GM12878 (cell line): ENCODE data around the gene XNDC1N. TPM values are rescaled to one million over a fixed set of nuclear protein-coding genes. Genes with fewer than 3 reads are reported as not detected.
"Not testable (repeated sequence)": the region's sequence is repeated elsewhere in the genome, so short reads cannot be mapped to it uniquely, and the experiment has no call there.

ENCODE experiments used
- ATAC-seq: fragments of 200-7000 bp; cut with Tn5 transposase; 3 replicates; pipeline ENCODE4 v1.9.1; 2020; ENCODE audit warnings: mild to moderate bottlenecking, moderate library complexity
- BruUV-seq: library from RNA; stranded (reverse); fragments of 400-500 nt; replicated peaks from 2 replicates; lab custom pipeline; 2021; lab: Mats Ljungman, UMichigan
- CTCF ChIA-PET: fragments of 300-600 bp; sonication (Branson Sonifier 250); formaldehyde crosslinking; extraction: SDS; loops from one replicate; lab custom pipeline; 2021; ENCODE audit warnings: inconsistent platforms; lab: Yijun Ruan, JAX
- POLR2A ChIA-PET: fragments of 350-600 bp; formaldehyde crosslinking; extraction: SDS; loops from one replicate; lab custom pipeline; 2021; ENCODE audit warnings: inconsistent platforms; lab: Charles Lee
- RAD21 ChIA-PET: fragments of 300-600 bp; sonication (Branson Sonifier 250); formaldehyde crosslinking; loops from one replicate; lab custom pipeline; 2023; ENCODE audit warnings: antibody characterized with exemption; ENCODE audit not compliant: unreplicated experiment; lab: Charles Lee
- SMC1A ChIA-PET: fragments of 300-600 bp; sonication (Branson Sonifier 250); formaldehyde crosslinking; loops from one replicate; lab custom pipeline; 2023; ENCODE audit not compliant: unreplicated experiment, uncharacterized antibody; lab: Charles Lee
- DNase-seq: peaks from one replicate; pipeline ENCODE4 v3.0.0-alpha.2; 2011; ENCODE audit warnings: low read depth, low spot score
- FAIRE-seq: peaks from 3 replicates; lab custom pipeline; 2011; peaks lifted over from hg19 to GRCh38; lab: Jason Lieb, UNC
- H2AFZ ChIP-seq: 2 replicates; pipeline ENCODE4 v1.6.0; 2011; ENCODE audit warnings: low read depth, low read length, control low read depth; ENCODE audit not compliant: control insufficient read depth
- H3K27ac ChIP-seq: 2 replicates; pipeline ENCODE4 v1.5.1; 2011; ENCODE audit warnings: control low read depth; ENCODE audit not compliant: control insufficient read depth, insufficient read depth
- H3K27me3 ChIP-seq, 2 experiments: replicated peaks in 1 of 2; 2 replicates each; pipeline versions ENCODE4 v1.6.0 to v1.6.1; 2011; ENCODE audit warnings: low read length in 1 of 2; ENCODE audit not compliant: control insufficient read depth in 2 of 2, insufficient read depth in 2 of 2
- H3K36me3 ChIP-seq, 2 experiments: 2 replicates each; pipeline ENCODE4 v1.5.1; 2011; ENCODE audit warnings: low read length in 1 of 2; ENCODE audit not compliant: control insufficient read depth in 2 of 2, insufficient read depth in 2 of 2
- H3K4me1 ChIP-seq: 2 replicates; pipeline ENCODE4 v1.6.1; 2011; ENCODE audit warnings: mild to moderate bottlenecking, low read length, moderate library complexity, mixed read lengths; ENCODE audit not compliant: control insufficient read depth, insufficient read depth
- H3K4me2 ChIP-seq: 2 replicates; pipeline ENCODE4 v1.6.0; 2011; ENCODE audit warnings: control low read depth; ENCODE audit not compliant: control insufficient read depth, insufficient read depth
- H3K4me3 ChIP-seq: fragments of 200-600 bp; sonication (generic); 2 replicates; pipeline ENCODE4 v1.5.1; 2016
- H3K79me2 ChIP-seq: 2 replicates; pipeline ENCODE4 v1.6.0; 2011; ENCODE audit warnings: low read length; ENCODE audit not compliant: control insufficient read depth, insufficient read depth
- H3K9ac ChIP-seq: 2 replicates; pipeline ENCODE4 v1.8.0; 2011; ENCODE audit warnings: low read length, control low read depth, mixed read lengths; ENCODE audit not compliant: control insufficient read depth, insufficient read depth
- H3K9me3 ChIP-seq: replicated peaks from 3 replicates; pipeline ENCODE4 v1.5.1; 2011; ENCODE audit warnings: mild to moderate bottlenecking, low read length; ENCODE audit not compliant: control insufficient read depth, insufficient read depth
- H4K20me1 ChIP-seq: 2 replicates; pipeline ENCODE4 v1.6.0; 2011; ENCODE audit not compliant: control insufficient read depth, insufficient read depth
- ATF2 ChIP-seq: IDR thresholded peaks from 2 replicates; pipeline ENCODE4 v1.6.1; 2012; ENCODE audit warnings: low read length, inconsistent platforms
- ATF3 ChIP-seq: IDR thresholded peaks from 2 replicates; pipeline ENCODE4 v1.6.1; 2011; ENCODE audit warnings: low read depth, mild to moderate bottlenecking, low read length, moderate library complexity, borderline replicate concordance; ENCODE audit errors: extremely low read depth
- CBFB ChIP-seq: IDR thresholded peaks from 2 replicates; pipeline ENCODE4 v1.6.1; 2016; ENCODE audit warnings: antibody characterized with exemption, low read depth
- CBX3 ChIP-seq: fragments of 200-600 bp; sonication (generic); IDR thresholded peaks from 2 replicates; pipeline ENCODE4 v1.6.1; 2016; ENCODE audit warnings: low read depth, borderline replicate concordance
- EGR1 ChIP-seq, 2 experiments: IDR thresholded peaks; 1 replicate in 1 of 2; 2 replicates in 1 of 2; pipeline ENCODE4 v1.6.1; 2011 to 2012; ENCODE audit warnings: low read depth in 2 of 2, low read length in 2 of 2, borderline replicate concordance in 1 of 2, mild to moderate bottlenecking in 1 of 2, moderate library complexity in 1 of 2
- FOXM1 ChIP-seq: IDR thresholded peaks from 2 replicates; pipeline ENCODE4 v1.6.1; 2012; ENCODE audit warnings: low read depth, mild to moderate bottlenecking, inconsistent platforms, low read length, moderate library complexity
- KAT2A ChIP-seq: conservative IDR thresholded peaks from 2 replicates; pipeline ENCODE4 v1.6.1; 2011; ENCODE audit warnings: low read depth, low read length; ENCODE audit not compliant: control insufficient read depth
- SIX5 ChIP-seq: IDR thresholded peaks from 2 replicates; pipeline ENCODE4 v1.6.1; 2011; ENCODE audit warnings: mild to moderate bottlenecking, low read depth, low read length, moderate library complexity; ENCODE audit not compliant: severe bottlenecking
- SPI1 ChIP-seq: IDR thresholded peaks from 2 replicates; pipeline ENCODE4 v1.6.1; 2011; ENCODE audit warnings: low read depth, mild to moderate bottlenecking, low read length, moderate library complexity, borderline replicate concordance; ENCODE audit not compliant: insufficient read depth
- SUPT20H ChIP-seq: IDR thresholded peaks from 2 replicates; pipeline ENCODE4 v1.6.1; 2011; ENCODE audit warnings: low read depth, mild to moderate bottlenecking, low read length, moderate library complexity, borderline replicate concordance; ENCODE audit not compliant: control insufficient read depth
- ZBTB4 ChIP-seq: fragments of 450-650 bp; formaldehyde crosslinking; IDR thresholded peaks from 2 replicates; pipeline ENCODE4 v1.4.0; 2022; ENCODE audit warnings: mild to moderate bottlenecking, moderate library complexity
- WGBS: methylation state at CpG from one replicate; pipeline ENCODE4 v1.1.6; 2016; ENCODE audit warnings: low lambda C conversion rate; ENCODE audit not compliant: insufficient replicate concordance, insufficient coverage; ENCODE audit errors: missing lambda C conversion rate; 5-methylcytosine and 5-hydroxymethylcytosine counted together
- in situ Hi-C: fragments of 300-500 bp; cut with MboI; formaldehyde crosslinking; loops from 9 replicates; pipeline ENCODE4 v1.14.3; 2018; ENCODE audit warnings: mixed read lengths
- intact Hi-C: fragments of 100-400 bp; cut with micrococcal nuclease; formaldehyde crosslinking; loops from one replicate; pipeline ENCODE4 v1.14.2; 2022; ENCODE audit not compliant: unreplicated experiment
- polyA plus RNA-seq, 11 experiments: library from polyadenylated mRNA; depleted of rRNA in 4 of 11; unstranded in 6 of 11; stranded (reverse) in 5 of 11; fragments of >200 nt; fragmentation: Nextera tagmentation in 4 of 11; fragmentation: Illumina TruSeq in 1 of 11; extraction: Ambion mirVana in 4 of 11; extraction: Trizol in 1 of 11; gene quantifications; 1 replicate in 1 of 11; 2 replicates in 10 of 11; pipeline versions ENCODE4 v1.2.1 to v1.2.3, GENCODE V29; 2011 to 2016; ENCODE audit warnings: inconsistent platforms in 2 of 11, missing spikeins in 2 of 11, low read depth in 1 of 11
- total RNA-seq, 4 experiments: library from RNA; depleted of rRNA in 3 of 4; stranded (reverse); fragments of >200 nt in 3 of 4; fragmentation: Illumina TruSeq in 1 of 4; extraction: Trizol in 1 of 4; gene quantifications; 2 replicates each; pipeline versions ENCODE4 v1.2.1 to v1.2.3, GENCODE V29; 2013 to 2021

The XNDC1N gene
- total and polyA plus RNA-seq, 10 of the 15 experiments (the other 5 are each of a cell fraction or from before 2014, with no cell fraction given): 5.7 to 13.7 (median 9.8) TPM

DNA sequence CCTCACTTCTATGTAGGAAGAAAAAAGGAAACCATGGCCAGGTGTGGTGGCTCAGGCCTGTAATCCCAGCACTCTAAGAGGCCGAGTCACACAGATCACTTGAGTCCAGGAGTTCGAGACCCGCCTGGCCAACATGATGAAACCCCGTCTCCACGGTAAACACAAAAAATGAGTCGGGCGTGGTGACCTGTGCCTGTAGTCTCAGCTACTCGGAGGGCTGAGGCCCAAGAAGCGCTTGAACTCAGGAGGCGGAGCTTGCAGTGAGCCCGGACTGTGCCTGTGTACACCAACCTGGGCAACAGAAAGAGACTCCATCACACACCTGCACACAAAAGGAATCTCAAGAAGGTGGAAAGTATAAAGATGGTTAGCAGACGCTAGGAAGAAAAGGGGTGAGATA lies 32.4 kb downstream of the XNDC1N start:
- Histone ChIP-seq H3K27me3 (no peaks in the 10 kb centered on the region), H3K9ac (no peak overlapping the region), H2AFZ (no peak overlapping the region), H3K79me2 (no peaks in the 10 kb centered on the region), H3K27ac (no peak overlapping the region), H3K9me3 (no peaks in the 10 kb centered on the region), H3K4me3 (no peak overlapping the region), H3K36me3 (no peaks in the 10 kb centered on the region), H3K4me1 (no peaks in the 10 kb centered on the region), H4K20me1 (no peaks in the 10 kb centered on the region), H3K4me2 (no peak overlapping the region)
- ChIA-PET CTCF (no interaction called here), SMC1A (no interaction called here), RAD21 (no interaction called here), POLR2A (no interaction called here)
- DNase-seq: no peak
- BruUV-seq: no TSS peak
- in situ Hi-C loops (no loop called here), intact Hi-C loops (no loop called here)
- no peak for ATAC-seq
- 96% methylated on average over 12 of the region's 12 CpGs for WGBS
- no peak for FAIRE-seq
- TF ChIP-seq ZBTB4 (CRISPR knock-in tag): no peak
- no peak for TF ChIP-seq KAT2A
- no peak for TF ChIP-seq CBX3
- TF ChIP-seq CBFB: no peak
- no peak for TF ChIP-seq SUPT20H
- TF ChIP-seq ATF2: no peak
- TF ChIP-seq SPI1: no peak
- no peak for TF ChIP-seq SIX5
- no peak for TF ChIP-seq EGR1 (IDR thresholded peaks at IDR 0.05; ENCODE audit: borderline replicate concordance in 1 of 2, low read depth in 2 of 2, low read length in 2 of 2)
- no peak for TF ChIP-seq ATF3
- TF ChIP-seq FOXM1: no peak

DNA sequence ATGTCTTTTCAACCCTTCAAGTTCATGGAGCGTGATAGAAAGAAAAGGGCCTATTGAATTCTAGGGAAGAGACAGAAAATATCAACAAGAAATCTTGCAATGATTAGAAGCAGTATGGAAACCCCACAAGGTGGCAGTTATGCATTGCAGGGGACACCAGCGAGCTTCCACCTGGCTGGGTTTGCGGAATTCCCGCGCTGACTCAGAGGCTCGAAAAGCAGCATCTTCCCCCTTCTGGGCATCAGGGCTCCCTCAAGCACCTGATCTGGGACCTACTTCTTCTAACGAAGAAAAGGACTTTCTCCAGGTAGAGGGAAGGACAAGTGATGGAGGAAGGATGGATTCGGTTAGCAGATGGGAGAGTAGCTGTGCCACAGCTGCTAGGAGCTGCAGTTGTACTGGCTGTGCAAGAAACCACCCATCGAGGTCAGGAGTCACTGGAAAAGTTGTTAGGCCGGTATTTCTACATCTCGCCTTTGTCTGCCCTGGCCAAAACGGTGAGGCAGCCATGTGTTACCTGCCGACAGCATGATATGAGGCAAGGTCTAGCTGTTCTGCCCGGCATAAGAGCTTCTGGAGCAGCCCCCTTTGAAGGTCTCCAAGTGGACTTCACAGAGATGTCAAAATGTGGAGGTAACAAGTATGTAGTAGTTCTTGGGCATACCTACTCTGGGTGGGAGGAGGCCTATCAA lies 39.1 kb downstream of the XNDC1N start:
- intact Hi-C loops, H3K27ac ChIP-seq, H3K36me3 ChIP-seq, RAD21 ChIA-PET, SMC1A ChIA-PET, ATAC-seq, DNase-seq, FAIRE-seq, H3K27me3 ChIP-seq, H3K4me3 ChIP-seq, H2AFZ ChIP-seq, H3K9me3 ChIP-seq, H4K20me1 ChIP-seq, CTCF ChIA-PET, H3K4me2 ChIP-seq, in situ Hi-C loops, H3K4me1 ChIP-seq, H3K79me2 ChIP-seq, BruUV-seq, POLR2A ChIA-PET, H3K9ac ChIP-seq: not testable (repeated sequence)
- 78% methylated on average over 14 of the region's 14 CpGs for WGBS
